HG03354 (cell line): Measurements from ENCODE around the gene BTF3.
"Not testable (repeated sequence)": the region's sequence is repeated elsewhere in the genome, so short reads cannot be mapped to it uniquely, and the experiment has no call there.

ENCODE experiments used
- ATAC-seq: cut with Tn5 transposase; IDR thresholded peaks from one replicate; pipeline ENCODE4 v1.9.1; 2021; ENCODE audit warnings: mild to moderate bottlenecking; ENCODE audit not compliant: unreplicated experiment, poor library complexity, severe bottlenecking

The BTF3 gene

GRCh38 chr5:73484511-73484910 lies 13.7 kb upstream of the BTF3 start:
- ATAC-seq = no peak

- no peak for ATAC-seq
These were observed 12.5 kb upstream of the BTF3 start for GRCh38 chr5:73485715-73486114.

GRCh38 chr5:73486119-73486899 lies 11.9 kb upstream of the BTF3 start:
- no peak for ATAC-seq

- ATAC-seq = not testable (repeated sequence)
These were observed 11.0 kb upstream of the BTF3 start for GRCh38 chr5:73487257-73487656.

GRCh38 chr5:73487815-73488214 lies 10.4 kb upstream of the BTF3 start:
- no peak for ATAC-seq

- no peak for ATAC-seq
These were observed 9.4 kb upstream of the BTF3 start for GRCh38 chr5:73488806-73489205.

- no peak for ATAC-seq
These were observed 8.2 kb upstream of the BTF3 start for GRCh38 chr5:73490088-73490487.

GRCh38 chr5:73491155-73491554 lies 7.1 kb upstream of the BTF3 start:
- ATAC-seq = no peak

GRCh38 chr5:73493421-73493820 lies 4.8 kb upstream of the BTF3 start:
- no peak for ATAC-seq

- ATAC-seq = no peak
These were observed 3.5 kb upstream of the BTF3 start for GRCh38 chr5:73494721-73495120.

GRCh38 chr5:73495772-73496335 lies 2.4 kb upstream of the BTF3 start:
- ATAC-seq = no peak

- no peak for ATAC-seq
These were observed 1.2 kb upstream of the BTF3 start for GRCh38 chr5:73496984-73497457.

- ATAC-seq = no peak
These were observed 665 bp upstream of the BTF3 start for GRCh38 chr5:73497497-73498056.

- no peak for ATAC-seq
These were observed 945 bp downstream of the BTF3 start for GRCh38 chr5:73499187-73499586.

GRCh38 chr5:73499756-73500155 lies 1.5 kb downstream of the BTF3 start:
- ATAC-seq = no peak

- ATAC-seq = no peak
These were observed 3.2 kb downstream of the BTF3 start for GRCh38 chr5:73501406-73501805.

GRCh38 chr5:73506459-73506955 lies 8.3 kb downstream of the BTF3 start:
- no peak for ATAC-seq

- no peak for ATAC-seq
These were observed 8.8 kb downstream of the BTF3 start for GRCh38 chr5:73507062-73507461.

- ATAC-seq = not testable (repeated sequence)
These were observed 10.3 kb downstream of the BTF3 start for GRCh38 chr5:73508521-73508920.

- no peak for ATAC-seq
These were observed 15.8 kb downstream of the BTF3 start for GRCh38 chr5:73513996-73514395.

- no peak for ATAC-seq
These were observed 16.2 kb downstream of the BTF3 start for GRCh38 chr5:73514418-73514817.
